GM23248 (cell line): Measurements from ENCODE around the gene TWNK.

Experiments
- EZH2 ChIP-seq: fragments of 200-600 bp; sonication (generic); IDR thresholded peaks from 2 replicates; pipeline ENCODE4 v1.6.1; 2018; ENCODE audit warnings: antibody characterized with exemption, mild to moderate bottlenecking; ENCODE audit not compliant: insufficient read depth, poor library complexity, severe bottlenecking
- EZH2phosphoT487 ChIP-seq: fragments of 200-600 bp; sonication (generic); IDR thresholded peaks from 2 replicates; pipeline ENCODE4 v1.6.1; 2018; ENCODE audit warnings: antibody characterized with exemption, moderate library complexity, mild to moderate bottlenecking, low read depth; ENCODE audit not compliant: insufficient read depth

GRCh38 chr10:101003639-101004206 is 16.4 kb downstream of the TWNK start:
- no peak for TF ChIP-seq EZH2
- TF ChIP-seq EZH2phosphoT487: no peak
